Measurements from ENCODE around the gene DNMT3L.

- TF ChIP-seq CTCF (IDR thresholded peaks at IDR 0.05; ENCODE audit: poor library complexity) (no peak), EZH2 (IDR thresholded peaks at IDR 0.05; ENCODE audit: borderline replicate concordance) (no peak), EZH2phosphoT487 (IDR thresholded peaks at IDR 0.05; ENCODE audit: low read depth, severe bottlenecking, unreplicated experiment) (no peak)
Measured at GRCh38 chr21:44260066-44260465, 1.6 kb downstream of the DNMT3L start.
